Measurements from ENCODE around the gene KCNJ5. TPM values are rescaled to one million over a fixed set of nuclear protein-coding genes. Genes with fewer than 3 reads are reported as not detected.

Gene KCNJ5
- total and polyA plus RNA-seq, 2 of the 4 experiments (the other 2 are of a cell fraction): 0.07 to 0.18 TPM

DNA sequence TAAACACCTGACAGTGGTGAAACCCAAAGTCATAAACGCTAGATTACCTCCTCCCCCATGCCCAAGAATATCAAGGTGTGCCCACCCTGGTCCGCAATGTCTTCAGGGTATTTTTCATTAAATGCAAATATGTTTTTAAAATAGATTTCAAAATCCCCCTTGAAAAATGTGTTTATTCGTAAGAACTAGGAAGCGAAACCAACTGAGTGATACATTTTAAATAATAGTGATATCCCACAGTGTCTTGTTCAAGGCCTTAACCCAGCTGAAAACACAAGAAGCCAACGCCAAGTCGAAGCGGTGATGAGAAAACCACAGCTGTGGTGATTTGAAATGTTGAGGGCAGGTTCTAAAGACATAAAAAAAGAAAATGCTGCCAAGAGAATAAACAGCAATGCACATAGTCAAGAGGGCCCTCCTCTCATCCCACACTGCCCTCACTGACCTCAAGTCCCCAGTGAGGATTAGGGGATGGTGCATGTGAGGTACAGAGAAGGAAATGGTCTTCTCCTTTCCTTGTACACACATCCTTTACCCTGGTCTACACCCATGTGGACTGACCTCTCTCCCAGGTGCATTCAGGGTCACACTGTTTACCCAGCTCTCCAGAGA is 49.6 kb upstream of the KCNJ5 start:
- Histone ChIP-seq H2BK5ac (ENCODE audit: low read depth, low read length, poor library complexity, severe bottlenecking) (no peak overlapping the region), H4K91ac (ENCODE audit: insufficient read depth, low read depth, low read length) (no peak overlapping the region), H3K4me3 (ENCODE audit: insufficient read depth, low read depth, low read length) (no peak overlapping the region), H3K14ac (replicated peaks; ENCODE audit: low read depth, low read length) (no peak overlapping the region), H3K79me1 (ENCODE audit: low read depth in 1 of 2, low read length in 2 of 2) (no peaks in the 10 kb centered on the region), H4K8ac (ENCODE audit: low read depth in 2 of 2, low read length in 2 of 2) (no peak overlapping the region), H3K36me3 (ENCODE audit: control insufficient read depth, insufficient read depth, low read length) (no peaks in the 10 kb centered on the region), H3K4me1 (ENCODE audit: control insufficient read depth, insufficient read depth, low read length) (no peaks in the 10 kb centered on the region), H3K9me3 (ENCODE audit: control insufficient read depth, insufficient read depth, low read length) (no peaks in the 10 kb centered on the region; the same call in 1 of the 2 replicates), H2AFZ (replicated peaks; ENCODE audit: low read length, poor library complexity) (no peak overlapping the region), H2AK9ac (replicated peaks; ENCODE audit: low read depth, low read length, poor library complexity) (no peak overlapping the region), H3K4ac (ENCODE audit: low read depth, low read length) (no peak overlapping the region), H3K27me3 (ENCODE audit: control insufficient read depth, insufficient read depth, low read length) (peaks cover 55% of the 10 kb centered on the region), H2BK20ac (ENCODE audit: low read depth, low read length) (no peak overlapping the region), H3K9me1 (ENCODE audit: insufficient read depth, low read length) (no peaks in the 10 kb centered on the region), H2AK5ac (ENCODE audit: low read depth, low read length) (no peak overlapping the region), H2BK15ac (ENCODE audit: low read depth, low read length) (no peak overlapping the region), H3K27ac (ENCODE audit: insufficient read depth, low read length) (no peak overlapping the region), H3K18ac (ENCODE audit: low read depth, low read length) (no peak overlapping the region), H4K20me1 (ENCODE audit: insufficient read depth, low read length) (no peaks in the 10 kb centered on the region), H3K4me2 (ENCODE audit: low read depth, low read length) (no peak overlapping the region), H3K23ac (ENCODE audit: low read depth, low read length) (no peak overlapping the region), H3K9ac (ENCODE audit: low read depth, low read length) (no peak overlapping the region), H3K56ac (ENCODE audit: extremely low read depth, insufficient read depth, low read length) (no peak overlapping the region), H2BK120ac (ENCODE audit: low read depth, low read length) (no peak overlapping the region), H4K5ac (ENCODE audit: low read depth, low read length) (no peak overlapping the region)
- DNase-seq (no peak), ATAC-seq (ENCODE audit: low read depth) (no peak)
- 100% methylated on average over 1 of the region's 7 CpGs; no CpG with 5 or more reads in 1 of the 2 experiments for WGBS, 2 experiments (ENCODE audit: extremely low coverage in 2 of 2, insufficient read length in 1 of 2)
- dilution Hi-C loops (cut with HindIII; ENCODE audit: low sequenced_read_pairs, unreplicated experiment) (loop anchor here (25.0 kb wide), 1 partner anchor 654 kb away; no protein-coding TSS in a partner anchor), in situ Hi-C loops (cut with MboI; ENCODE audit: low sequenced_read_pairs) (no loop called here), intact Hi-C loops (cut with micrococcal nuclease) (no loop called here)
- CTCF ChIA-PET: interaction anchor here (1.0 kb wide), 1 partner anchor 11 kb away, joined by 5 read pairs; no protein-coding TSS in a partner anchor
- no TSS peak for BruUV-seq (replicated peaks)
- no peak for TF ChIP-seq MAZ (IDR thresholded peaks at IDR 0.05; ENCODE audit: borderline replicate concordance, low read depth, low read length)
- TF ChIP-seq MXI1 (IDR thresholded peaks at IDR 0.05; ENCODE audit: borderline replicate concordance, low read depth, low read length): no peak
- TF ChIP-seq CEBPB (IDR thresholded peaks at IDR 0.05; ENCODE audit: low read depth, low read length): no peak
- TF ChIP-seq RAD21 (IDR thresholded peaks at IDR 0.05; ENCODE audit: low read length): no peak
- TF ChIP-seq RCOR1 (IDR thresholded peaks at IDR 0.05; ENCODE audit: insufficient replicate concordance, low read length): no peak
- no peak for TF ChIP-seq MAFK (IDR thresholded peaks at IDR 0.05; ENCODE audit: low read depth, low read length)
- TF ChIP-seq USF2 (IDR thresholded peaks at IDR 0.05; ENCODE audit: low read depth, low read length): no peak
- TF ChIP-seq NFE2L2 (IDR thresholded peaks at IDR 0.05; ENCODE audit: low read depth, low read length): no peak
- TF ChIP-seq CTCF (conservative IDR thresholded peaks at IDR 0.05; ENCODE audit: low read depth, low read length): no peak
- TF ChIP-seq CHD1 (IDR thresholded peaks at IDR 0.05; ENCODE audit: low read depth, low read length): no peak
- TF ChIP-seq, protein P1, sequence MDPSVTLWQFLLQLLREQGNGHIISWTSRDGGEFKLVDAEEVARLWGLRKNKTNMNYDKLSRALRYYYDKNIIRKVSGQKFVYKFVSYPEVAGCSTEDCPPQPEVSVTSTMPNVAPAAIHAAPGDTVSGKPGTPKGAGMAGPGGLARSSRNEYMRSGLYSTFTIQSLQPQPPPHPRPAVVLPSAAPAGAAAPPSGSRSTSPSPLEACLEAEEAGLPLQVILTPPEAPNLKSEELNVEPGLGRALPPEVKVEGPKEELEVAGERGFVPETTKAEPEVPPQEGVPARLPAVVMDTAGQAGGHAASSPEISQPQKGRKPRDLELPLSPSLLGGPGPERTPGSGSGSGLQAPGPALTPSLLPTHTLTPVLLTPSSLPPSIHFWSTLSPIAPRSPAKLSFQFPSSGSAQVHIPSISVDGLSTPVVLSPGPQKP (IDR thresholded peaks at IDR 0.05; ENCODE audit: borderline replicate concordance, low read depth, low read length): no peak
- no peak for TF ChIP-seq RFX5 (IDR thresholded peaks at IDR 0.05; ENCODE audit: low read depth, low read length)
- POLR2A ChIA-PET (ENCODE audit: unreplicated experiment): no interaction called here
